Epithelial cell of prostate (primary cell): ENCODE data around the gene AP2S1.
"Not testable (repeated sequence)": the region's sequence is repeated elsewhere in the genome, so short reads cannot be mapped to it uniquely, and the experiment has no call there.

ENCODE experiments used
- DNase-seq: peaks from one replicate; pipeline ENCODE4 v3.0.0-alpha.2; 2011; ENCODE audit warnings: low read depth, low spot score
- H3K27ac ChIP-seq: fragments of 450-650 bp; 2 replicates; pipeline ENCODE4 v1.5.1; 2017; ENCODE audit warnings: mild to moderate bottlenecking

The AP2S1 gene

GRCh38 chr19:46812977-46813838, 37.4 kb downstream of the AP2S1 start:
- no peak overlapping the region for H3K27ac ChIP-seq
- no peak for DNase-seq

- no peak for DNase-seq
- no peak overlapping the region for H3K27ac ChIP-seq
Measured at GRCh38 chr19:46809534-46810272, 40.9 kb downstream of the AP2S1 start.

GRCh38 chr19:46806656-46807055, 44.0 kb downstream of the AP2S1 start:
- no peak for DNase-seq
- H3K27ac ChIP-seq: no peak overlapping the region

- not testable (repeated sequence) for DNase-seq, H3K27ac ChIP-seq
Measured at GRCh38 chr19:46804432-46804831, 46.2 kb downstream of the AP2S1 start.

- H3K27ac ChIP-seq: no peak overlapping the region
- DNase-seq: no peak
Measured at GRCh38 chr19:46803555-46803954, 47.1 kb downstream of the AP2S1 start.

- no peak for DNase-seq
- H3K27ac ChIP-seq: no peak overlapping the region
Measured at GRCh38 chr19:46802152-46802551, 48.5 kb downstream of the AP2S1 start.

GRCh38 chr19:46798713-46799112, 51.9 kb downstream of the AP2S1 start:
- H3K27ac ChIP-seq: no peak overlapping the region
- no peak for DNase-seq

- H3K27ac ChIP-seq: no peak overlapping the region
- no peak for DNase-seq
Measured at GRCh38 chr19:46797881-46798280, 52.8 kb downstream of the AP2S1 start.

GRCh38 chr19:46791944-46792343, 58.7 kb downstream of the AP2S1 start:
- no peak overlapping the region for H3K27ac ChIP-seq
- DNase-seq: no peak

- no peak overlapping the region for H3K27ac ChIP-seq
Measured at GRCh38 chr19:46789371-46789770, 61.3 kb downstream of the AP2S1 start.

GRCh38 chr19:46788968-46789338, 61.7 kb downstream of the AP2S1 start:
- H3K27ac ChIP-seq: no peak overlapping the region
- DNase-seq: no peak

More at GRCh38 chr19:46789371-46789770, 61.3 kb downstream of the AP2S1 start:
- DNase-seq: no peak

- H3K27ac ChIP-seq: peak within 1 kb of the TSS; percentile 99
- DNase-seq: peak; percentile 69
Measured at GRCh38 chr19:46788262-46788967, 62.2 kb downstream of the AP2S1 start, which contains the start of gene SLC1A5. SLC1A5 (minus strand) TSS chr19:46788594; CDS start chr19:46787965, 629 bp downstream.
